GM12878 (cell line): Measurements from ENCODE around the gene SPOCK1. TPM values are rescaled to one million over a fixed set of nuclear protein-coding genes. Genes with fewer than 3 reads are reported as not detected.

Experiments used
- ATAC-seq: fragments of 200-7000 bp; cut with Tn5 transposase; 3 replicates; pipeline ENCODE4 v1.9.1; 2020; ENCODE audit warnings: mild to moderate bottlenecking, moderate library complexity
- BruUV-seq: library from RNA; stranded (reverse); fragments of 400-500 nt; replicated peaks from 2 replicates; lab custom pipeline; 2021; lab: Mats Ljungman, UMichigan
- CTCF ChIA-PET: fragments of 300-600 bp; sonication (Branson Sonifier 250); formaldehyde crosslinking; extraction: SDS; loops from one replicate; lab custom pipeline; 2021; ENCODE audit warnings: inconsistent platforms; lab: Yijun Ruan, JAX
- POLR2A ChIA-PET: fragments of 350-600 bp; formaldehyde crosslinking; extraction: SDS; loops from one replicate; lab custom pipeline; 2021; ENCODE audit warnings: inconsistent platforms; lab: Charles Lee
- RAD21 ChIA-PET: fragments of 300-600 bp; sonication (Branson Sonifier 250); formaldehyde crosslinking; loops from one replicate; lab custom pipeline; 2023; ENCODE audit warnings: antibody characterized with exemption; ENCODE audit not compliant: unreplicated experiment; lab: Charles Lee
- SMC1A ChIA-PET: fragments of 300-600 bp; sonication (Branson Sonifier 250); formaldehyde crosslinking; loops from one replicate; lab custom pipeline; 2023; ENCODE audit not compliant: unreplicated experiment, uncharacterized antibody; lab: Charles Lee
- DNase-seq: peaks from one replicate; pipeline ENCODE4 v3.0.0-alpha.2; 2011; ENCODE audit warnings: low read depth, low spot score
- FAIRE-seq: peaks from 3 replicates; lab custom pipeline; 2011; peaks lifted over from hg19 to GRCh38; lab: Jason Lieb, UNC
- H2AFZ ChIP-seq: 2 replicates; pipeline ENCODE4 v1.6.0; 2011; ENCODE audit warnings: low read depth, low read length, control low read depth; ENCODE audit not compliant: control insufficient read depth
- H3K27ac ChIP-seq: 2 replicates; pipeline ENCODE4 v1.5.1; 2011; ENCODE audit warnings: control low read depth; ENCODE audit not compliant: control insufficient read depth, insufficient read depth
- H3K27me3 ChIP-seq, 2 experiments: replicated peaks in 1 of 2; 2 replicates each; pipeline versions ENCODE4 v1.6.0 to v1.6.1; 2011; ENCODE audit warnings: low read length in 1 of 2; ENCODE audit not compliant: control insufficient read depth in 2 of 2, insufficient read depth in 2 of 2
- H3K36me3 ChIP-seq, 2 experiments: 2 replicates each; pipeline ENCODE4 v1.5.1; 2011; ENCODE audit warnings: low read length in 1 of 2; ENCODE audit not compliant: control insufficient read depth in 2 of 2, insufficient read depth in 2 of 2
- H3K4me1 ChIP-seq: 2 replicates; pipeline ENCODE4 v1.6.1; 2011; ENCODE audit warnings: mild to moderate bottlenecking, low read length, moderate library complexity, mixed read lengths; ENCODE audit not compliant: control insufficient read depth, insufficient read depth
- H3K4me2 ChIP-seq: 2 replicates; pipeline ENCODE4 v1.6.0; 2011; ENCODE audit warnings: control low read depth; ENCODE audit not compliant: control insufficient read depth, insufficient read depth
- H3K4me3 ChIP-seq: fragments of 200-600 bp; sonication (generic); 2 replicates; pipeline ENCODE4 v1.5.1; 2016
- H3K79me2 ChIP-seq: 2 replicates; pipeline ENCODE4 v1.6.0; 2011; ENCODE audit warnings: low read length; ENCODE audit not compliant: control insufficient read depth, insufficient read depth
- H3K9ac ChIP-seq: 2 replicates; pipeline ENCODE4 v1.8.0; 2011; ENCODE audit warnings: low read length, control low read depth, mixed read lengths; ENCODE audit not compliant: control insufficient read depth, insufficient read depth
- H3K9me3 ChIP-seq: replicated peaks from 3 replicates; pipeline ENCODE4 v1.5.1; 2011; ENCODE audit warnings: mild to moderate bottlenecking, low read length; ENCODE audit not compliant: control insufficient read depth, insufficient read depth
- H4K20me1 ChIP-seq: 2 replicates; pipeline ENCODE4 v1.6.0; 2011; ENCODE audit not compliant: control insufficient read depth, insufficient read depth
- CREB1 ChIP-seq: IDR thresholded peaks from 2 replicates; pipeline ENCODE4 v1.6.1; 2012; ENCODE audit warnings: low read depth, mild to moderate bottlenecking, inconsistent platforms
- YY1 ChIP-seq: IDR thresholded peaks from 2 replicates; pipeline ENCODE4 v1.6.1; 2011; ENCODE audit warnings: low read depth, mild to moderate bottlenecking, low read length
- ZBTB40 ChIP-seq: fragments of 450-650 bp; IDR thresholded peaks from 2 replicates; pipeline ENCODE4 v1.6.1; 2016; ENCODE audit warnings: mild to moderate bottlenecking, moderate library complexity, borderline replicate concordance
- WGBS: methylation state at CpG from one replicate; pipeline ENCODE4 v1.1.6; 2016; ENCODE audit warnings: low lambda C conversion rate; ENCODE audit not compliant: insufficient replicate concordance, insufficient coverage; ENCODE audit errors: missing lambda C conversion rate; 5-methylcytosine and 5-hydroxymethylcytosine counted together
- in situ Hi-C: fragments of 300-500 bp; cut with MboI; formaldehyde crosslinking; loops from 9 replicates; pipeline ENCODE4 v1.14.3; 2018; ENCODE audit warnings: mixed read lengths
- intact Hi-C: fragments of 100-400 bp; cut with micrococcal nuclease; formaldehyde crosslinking; loops from one replicate; pipeline ENCODE4 v1.14.2; 2022; ENCODE audit not compliant: unreplicated experiment
- polyA plus RNA-seq, 11 experiments: library from polyadenylated mRNA; depleted of rRNA in 4 of 11; unstranded in 6 of 11; stranded (reverse) in 5 of 11; fragments of >200 nt; fragmentation: Nextera tagmentation in 4 of 11; fragmentation: Illumina TruSeq in 1 of 11; extraction: Ambion mirVana in 4 of 11; extraction: Trizol in 1 of 11; gene quantifications; 1 replicate in 1 of 11; 2 replicates in 10 of 11; pipeline versions ENCODE4 v1.2.1 to v1.2.3, GENCODE V29; 2011 to 2016; ENCODE audit warnings: inconsistent platforms in 2 of 11, missing spikeins in 2 of 11, low read depth in 1 of 11
- total RNA-seq, 4 experiments: library from RNA; depleted of rRNA in 3 of 4; stranded (reverse); fragments of >200 nt in 3 of 4; fragmentation: Illumina TruSeq in 1 of 4; extraction: Trizol in 1 of 4; gene quantifications; 2 replicates each; pipeline versions ENCODE4 v1.2.1 to v1.2.3, GENCODE V29; 2013 to 2021

SPOCK1 gene
- total and polyA plus RNA-seq, 10 of the 15 experiments (the other 5 are each of a cell fraction or from before 2014, with no cell fraction given): 0.06 to 0.68 (median 0.25) TPM; not detected in 3

- Histone ChIP-seq H4K20me1 (no peaks in the 10 kb centered on the region), H3K9ac (no peak overlapping the region), H3K9me3 (no peaks in the 10 kb centered on the region), H3K36me3 (no peaks in the 10 kb centered on the region), H3K79me2 (no peaks in the 10 kb centered on the region), H3K4me1 (no peaks in the 10 kb centered on the region), H2AFZ (no peak overlapping the region), H3K4me2 (no peak overlapping the region), H3K27ac (no peak overlapping the region), H3K4me3 (no peak overlapping the region), H3K27me3 (no peaks in the 10 kb centered on the region; a peak in 1 of 4 replicates)
- TF ChIP-seq ZBTB40: no peak
- no peak for TF ChIP-seq YY1
- no peak for TF ChIP-seq CREB1
- ChIA-PET POLR2A (no interaction called here), RAD21 (no interaction called here), CTCF (interaction anchor here (0.6 to 2.0 kb wide), 2 partner anchors 24 to 36 kb away, joined by 3 to 5 read pairs; no protein-coding TSS in a partner anchor), SMC1A (no interaction called here)
- ATAC-seq (no peak), FAIRE-seq (no peak), DNase-seq (no peak)
- in situ Hi-C loops: no loop called here
- 21% methylated on average over 6 of the region's 6 CpGs for WGBS
- intact Hi-C loops: no loop called here
- no TSS peak for BruUV-seq
Observed at GRCh38 chr5:137368651-137369050, 130.5 kb downstream of the SPOCK1 start.
